HG02885 (cell line): ENCODE results near the gene RIPK1.
"Not testable (repeated sequence)": the region's sequence is repeated elsewhere in the genome, so short reads cannot be mapped to it uniquely, and the experiment has no call there.

Experiments used
- ATAC-seq: cut with Tn5 transposase; IDR thresholded peaks from one replicate; pipeline ENCODE4 v1.9.1; 2021; ENCODE audit warnings: mild to moderate bottlenecking; ENCODE audit not compliant: unreplicated experiment, poor library complexity

The RIPK1 gene

GRCh38 chr6:3077430-3077829 lies 9.1 kb downstream of the RIPK1 start:
- ATAC-seq, result no peak

GRCh38 chr6:3078952-3079351 lies 10.7 kb downstream of the RIPK1 start:
- not testable (repeated sequence) for ATAC-seq

GRCh38 chr6:3079682-3080081 lies 11.4 kb downstream of the RIPK1 start:
- ATAC-seq, result no peak

GRCh38 chr6:3081960-3082359 lies 13.7 kb downstream of the RIPK1 start:
- no peak for ATAC-seq

GRCh38 chr6:3085074-3085473 lies 16.8 kb downstream of the RIPK1 start:
- no peak for ATAC-seq

- ATAC-seq, result no peak
These were observed 18.1 kb downstream of the RIPK1 start for GRCh38 chr6:3086282-3086946.

GRCh38 chr6:3088446-3088845 lies 20.2 kb downstream of the RIPK1 start:
- ATAC-seq, result no peak

- no peak for ATAC-seq
These were observed 20.7 kb downstream of the RIPK1 start for GRCh38 chr6:3088968-3089367.

GRCh38 chr6:3090013-3090412 lies 21.7 kb downstream of the RIPK1 start:
- no peak for ATAC-seq

GRCh38 chr6:3094815-3095214 lies 26.5 kb downstream of the RIPK1 start:
- ATAC-seq, result no peak

GRCh38 chr6:3102875-3103274 lies 34.6 kb downstream of the RIPK1 start:
- ATAC-seq, result no peak

- no peak for ATAC-seq
These were observed 40.6 kb downstream of the RIPK1 start for GRCh38 chr6:3108746-3109414.

- no peak for ATAC-seq
These were observed 41.5 kb downstream of the RIPK1 start for GRCh38 chr6:3109761-3110160.

- ATAC-seq, result no peak
These were observed 46.1 kb downstream of the RIPK1 start for GRCh38 chr6:3114377-3114776.

GRCh38 chr6:3117912-3118352 lies 49.6 kb downstream of the RIPK1 start:
- peak; percentile 1 for ATAC-seq

GRCh38 chr6:3118353-3119039 lies 50.2 kb downstream of the RIPK1 start, which contains the start of gene BPHL:
Gene BPHL, plus strand, starts transcription at chr6:3118711. Its CDS starts 30 bp downstream, at chr6:3118741.
- peak; percentile 87 for ATAC-seq

GRCh38 chr6:3119040-3119723 lies 50.9 kb downstream of the RIPK1 start:
- peak; percentile 33 for ATAC-seq

- no peak for ATAC-seq
These were observed 52.4 kb downstream of the RIPK1 start for GRCh38 chr6:3120765-3121089.

GRCh38 chr6:3122823-3123182 lies 54.5 kb downstream of the RIPK1 start:
- no peak for ATAC-seq

GRCh38 chr6:3124667-3125066 lies 56.4 kb downstream of the RIPK1 start:
- ATAC-seq, result no peak

GRCh38 chr6:3125815-3126214 lies 57.5 kb downstream of the RIPK1 start:
- no peak for ATAC-seq
